Measurements from ENCODE around the gene TECTA.

The TECTA gene

GRCh38 chr11:121129362-121130340 is 28.6 kb downstream of the TECTA start:
- TF ChIP-seq CTCF (IDR thresholded peaks at IDR 0.05; ENCODE audit: extremely low read depth, missing control alignments), result no peak
- no peak for DNase-seq (ENCODE audit: low spot score)

GRCh38 chr11:121131656-121132055 is 30.6 kb downstream of the TECTA start:
- TF ChIP-seq CTCF (IDR thresholded peaks at IDR 0.05; ENCODE audit: extremely low read depth, missing control alignments), result no peak
- no peak for DNase-seq (ENCODE audit: low spot score)

GRCh38 chr11:121132211-121132976 is 31.4 kb downstream of the TECTA start:
- TF ChIP-seq CTCF (IDR thresholded peaks at IDR 0.05; ENCODE audit: extremely low read depth, missing control alignments), result no peak
- DNase-seq (ENCODE audit: low spot score), result no peak

GRCh38 chr11:121134741-121135312 is 33.8 kb downstream of the TECTA start:
- DNase-seq (ENCODE audit: low spot score), result no peak
- no peak for TF ChIP-seq CTCF (IDR thresholded peaks at IDR 0.05; ENCODE audit: extremely low read depth, missing control alignments)

- TF ChIP-seq CTCF (IDR thresholded peaks at IDR 0.05; ENCODE audit: extremely low read depth, missing control alignments), result no peak
- no peak for DNase-seq (ENCODE audit: low spot score)
Measured at GRCh38 chr11:121137005-121137404, 36.0 kb downstream of the TECTA start.

- TF ChIP-seq CTCF (IDR thresholded peaks at IDR 0.05; ENCODE audit: extremely low read depth, missing control alignments), result no peak
- no peak for DNase-seq (ENCODE audit: low spot score)
Measured at GRCh38 chr11:121138259-121138658, 37.2 kb downstream of the TECTA start.

Data from GM20000 (cell line).